ENCODE results near the gene COL18A1. TPM values are rescaled to one million over a fixed set of nuclear protein-coding genes. Genes with fewer than 3 reads are reported as not detected.

The COL18A1 gene
- total and polyA plus RNA-seq, 2 of the 8 experiments (the other 6 are each of a cell fraction or from before 2014, with no cell fraction given) = 145 to 201 TPM

- TF ChIP-seq CHD2 (IDR thresholded peaks at IDR 0.05; ENCODE audit: low read length) = no peak
Measured at GRCh38 chr21:45468971-45469272, 64.0 kb downstream of the COL18A1 start (continued).

Data from H1 (cell line).